Activated CD4-positive, alpha-beta memory T cell treated with anti-CD3 and anti-CD28 coated beads, Interleukin-2, amount 10 ng/mL, durations not matched to agents 7 days and 5 days (primary cell): ENCODE data around the gene DDIT4L. TPM values are rescaled to one million over a fixed set of nuclear protein-coding genes. Genes with fewer than 3 reads are reported as not detected.
"Not testable (repeated sequence)": the region's sequence is repeated elsewhere in the genome, so short reads cannot be mapped to it uniquely, and the experiment has no call there.

Experiments used
- CTCF ChIA-PET: fragments of 350-600 bp; sonication (Branson Sonifier 250); formaldehyde crosslinking; loops from one replicate; lab custom pipeline; 2021; ENCODE audit warnings: antibody characterized with exemption, inconsistent platforms; lab: Charles Lee
- POLR2A ChIA-PET: fragments of 350-600 bp; sonication (Branson Sonifier 250); formaldehyde crosslinking; loops from one replicate; lab custom pipeline; 2021; ENCODE audit warnings: antibody characterized with exemption; lab: Charles Lee
- DNase-seq: peaks from one replicate; pipeline ENCODE4 v3.0.0-alpha.2; 2020
- H3K27ac Mint-ChIP-seq: one replicate; pipeline ENCODE4 v1.8.0; 2021; ENCODE audit warnings: mild to moderate bottlenecking, mixed read lengths
- H3K27me3 Mint-ChIP-seq: one replicate; pipeline ENCODE4 v1.8.0; 2021; ENCODE audit warnings: mixed read lengths
- H3K36me3 Mint-ChIP-seq: one replicate; pipeline ENCODE4 v1.8.0; 2021; ENCODE audit warnings: low read depth, mixed read lengths
- H3K4me1 Mint-ChIP-seq: one replicate; pipeline ENCODE4 v1.8.0; 2021; ENCODE audit warnings: mixed read lengths
- H3K4me3 Mint-ChIP-seq: one replicate; pipeline ENCODE4 v1.8.0; 2021; ENCODE audit warnings: mild to moderate bottlenecking, mixed read lengths
- H3K9me3 Mint-ChIP-seq: one replicate; pipeline ENCODE4 v1.8.0; 2021; ENCODE audit warnings: mixed read lengths
- total RNA-seq, 2 experiments: library from RNA; stranded (reverse); gene quantifications; one replicate each; pipeline ENCODE4 v1.2.3, GENCODE V29; 2021

Gene DDIT4L
- total RNA-seq, 2 experiments from 2014 or later, result 1.1 to 1.3 TPM

DNA sequence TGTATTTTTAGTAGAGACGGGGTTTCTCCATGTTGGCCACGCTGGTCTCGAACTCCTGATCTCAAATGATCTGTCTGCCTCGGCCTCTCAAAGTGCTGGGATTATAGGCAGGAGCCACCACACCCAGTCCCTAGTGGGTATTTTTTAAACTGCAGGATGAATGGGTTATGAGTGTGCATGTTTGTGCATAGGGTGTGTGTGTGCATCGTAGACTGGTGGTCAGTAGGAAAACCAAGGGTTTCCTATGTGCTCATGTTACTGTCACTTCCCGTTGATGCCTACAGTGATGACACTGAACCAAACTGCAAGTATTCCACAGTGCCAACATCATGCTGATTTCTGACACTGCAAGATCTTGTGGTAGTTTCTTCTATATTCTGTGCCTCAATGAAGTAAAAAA is 41.1 kb downstream of the DDIT4L start:
- H3K4me1 Mint-ChIP-seq, result peaks cover 3% of the 10 kb centered on the region
- H3K4me3 Mint-ChIP-seq, result no peak overlapping the region
- ChIA-PET CTCF (no interaction called here), POLR2A (no interaction called here)
- no peak for DNase-seq
- H3K36me3 Mint-ChIP-seq, result no peaks in the 10 kb centered on the region
- peaks cover 2% of the 10 kb centered on the region for H3K27me3 Mint-ChIP-seq
- H3K9me3 Mint-ChIP-seq, result no peaks in the 10 kb centered on the region
- H3K27ac Mint-ChIP-seq, result no peak overlapping the region

DNA sequence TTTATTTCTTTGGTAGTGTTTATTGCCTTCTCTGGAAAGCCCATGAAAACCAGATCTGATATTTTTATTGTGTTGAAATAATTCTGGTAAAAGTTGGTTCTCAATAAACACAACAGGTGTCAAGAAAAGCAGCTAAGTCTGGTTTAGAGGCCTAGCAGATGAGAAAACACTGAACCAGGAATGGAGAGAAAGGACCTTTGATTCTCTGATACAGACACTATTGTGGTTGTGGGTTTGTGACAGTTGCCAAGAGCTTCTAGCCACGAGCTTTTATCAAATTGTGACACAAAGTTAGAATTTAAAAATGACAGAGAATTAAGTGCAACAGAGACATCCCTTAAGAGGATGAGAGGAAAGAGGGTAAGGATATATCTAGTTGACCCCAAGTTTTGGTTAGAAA is 42.6 kb downstream of the DDIT4L start:
- Mint-ChIP-seq H3K4me3 (no peak overlapping the region), H3K27me3 (no peaks in the 10 kb centered on the region), H3K27ac (no peak overlapping the region), H3K36me3 (no peaks in the 10 kb centered on the region), H3K9me3 (no peaks in the 10 kb centered on the region), H3K4me1 (peaks cover 3% of the 10 kb centered on the region)
- POLR2A ChIA-PET, result no interaction called here
- CTCF ChIA-PET, result interaction anchor here (1.0 kb wide), 1 partner anchor 93 kb away, joined by 3 read pairs; no protein-coding TSS in a partner anchor
- no peak for DNase-seq

DNA sequence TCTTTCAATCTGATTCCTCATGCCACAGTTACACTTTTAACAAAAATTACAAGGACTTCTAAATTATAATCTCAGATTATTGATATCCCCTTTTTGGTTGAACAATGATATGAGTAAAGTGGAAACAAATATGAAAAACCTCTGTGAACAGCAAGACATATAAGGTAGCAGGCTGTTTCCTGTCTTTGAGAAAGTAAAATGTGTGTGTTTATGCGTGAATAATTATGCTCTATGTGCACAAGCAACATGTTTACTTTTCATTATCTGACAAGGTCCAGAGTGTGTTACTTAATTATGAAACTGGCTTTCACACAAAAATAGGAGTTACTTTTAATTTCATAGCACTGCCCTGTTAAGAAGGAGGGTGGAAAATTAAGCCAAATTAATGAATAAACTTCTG is 43.1 kb downstream of the DDIT4L start:
- no peak for DNase-seq
- H3K36me3 Mint-ChIP-seq, result no peaks in the 10 kb centered on the region
- ChIA-PET CTCF (interaction anchor here (1.0 kb wide), 1 partner anchor 94 kb away, joined by 3 read pairs; no protein-coding TSS in a partner anchor), POLR2A (no interaction called here)
- no peaks in the 10 kb centered on the region for H3K27me3 Mint-ChIP-seq
- H3K4me3 Mint-ChIP-seq, result no peak overlapping the region
- no peak overlapping the region for H3K27ac Mint-ChIP-seq
- no peaks in the 10 kb centered on the region for H3K9me3 Mint-ChIP-seq
- peaks cover 3% of the 10 kb centered on the region for H3K4me1 Mint-ChIP-seq

DNA sequence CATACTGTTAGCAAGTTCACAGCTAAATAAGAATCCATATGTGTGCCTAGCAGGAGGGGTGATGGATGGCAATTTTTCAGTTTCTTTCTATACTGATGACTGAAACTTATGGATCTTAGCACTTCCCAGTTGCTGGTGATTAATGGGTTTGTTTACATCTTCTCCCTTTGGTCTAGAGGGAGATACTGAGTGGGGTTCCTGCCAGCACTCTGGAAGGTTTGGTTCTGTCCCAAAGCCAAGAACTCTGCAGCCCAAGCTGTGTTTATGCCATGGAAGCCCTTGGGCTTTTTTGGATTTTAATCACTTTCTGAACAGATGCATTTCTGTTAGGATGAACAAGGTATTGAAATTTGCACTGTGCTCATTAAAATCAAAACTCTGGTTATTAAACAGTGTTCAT is 43.5 kb downstream of the DDIT4L start:
- CTCF ChIA-PET, result no interaction called here

DNA sequence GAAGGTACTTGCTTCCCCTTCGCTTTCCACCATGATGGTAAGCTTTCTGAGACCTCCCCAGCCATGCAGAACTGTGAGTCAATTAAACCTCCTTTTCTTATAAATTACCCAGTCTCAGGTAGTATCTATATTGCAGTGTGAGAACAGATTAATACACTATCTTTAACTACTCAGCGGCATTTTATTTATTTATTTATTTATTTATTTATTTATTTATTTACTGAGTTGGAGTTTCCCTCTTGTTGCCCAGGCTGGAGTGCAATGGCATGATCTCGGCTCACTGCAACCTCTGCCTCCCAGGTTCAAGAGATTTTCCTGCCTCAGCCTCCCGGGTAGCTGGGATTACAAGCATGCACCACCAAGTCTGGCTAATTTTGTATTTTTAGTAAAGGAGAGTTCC is 52.9 kb downstream of the DDIT4L start:
- POLR2A ChIA-PET, H3K27ac Mint-ChIP-seq, H3K9me3 Mint-ChIP-seq, H3K4me1 Mint-ChIP-seq, H3K4me3 Mint-ChIP-seq, H3K27me3 Mint-ChIP-seq, DNase-seq, H3K36me3 Mint-ChIP-seq: not testable (repeated sequence)
- CTCF ChIA-PET, result interaction anchor here (1.2 kb wide), 1 partner anchor 44 kb away, joined by 3 read pairs; no protein-coding TSS in a partner anchor

More for the DNA sequence above, 43.5 kb downstream of the DDIT4L start:
- no peak overlapping the region for H3K27ac Mint-ChIP-seq
- peaks cover 3% of the 10 kb centered on the region for H3K4me1 Mint-ChIP-seq
- no peak for DNase-seq
- H3K4me3 Mint-ChIP-seq, result no peak overlapping the region
- H3K27me3 Mint-ChIP-seq, result peaks cover 2% of the 10 kb centered on the region
- H3K9me3 Mint-ChIP-seq, result no peaks in the 10 kb centered on the region
- H3K36me3 Mint-ChIP-seq, result no peaks in the 10 kb centered on the region
- POLR2A ChIA-PET, result no interaction called here

Other genes with a start within 250 kb of the DDIT4L start
- gene DNAJB14, start 243.8 kb downstream of the DDIT4L start, total RNA-seq, result 10 to 100 TPM; 53.7 to 55.4 TPM
- gene H2AZ1, start 240.2 kb downstream of the DDIT4L start, total RNA-seq, result 100 to 1,000 TPM; 542 to 545 TPM